HG03280 (cell line): ENCODE measurements around the gene GTF3C2.
"Not testable (repeated sequence)": the region's sequence is repeated elsewhere in the genome, so short reads cannot be mapped to it uniquely, and the experiment has no call there.

Experiments
- ATAC-seq: cut with Tn5 transposase; IDR thresholded peaks from one replicate; pipeline ENCODE4 v1.9.1; 2021; ENCODE audit warnings: mild to moderate bottlenecking, moderate library complexity; ENCODE audit not compliant: unreplicated experiment

GTF3C2 gene

DNA sequence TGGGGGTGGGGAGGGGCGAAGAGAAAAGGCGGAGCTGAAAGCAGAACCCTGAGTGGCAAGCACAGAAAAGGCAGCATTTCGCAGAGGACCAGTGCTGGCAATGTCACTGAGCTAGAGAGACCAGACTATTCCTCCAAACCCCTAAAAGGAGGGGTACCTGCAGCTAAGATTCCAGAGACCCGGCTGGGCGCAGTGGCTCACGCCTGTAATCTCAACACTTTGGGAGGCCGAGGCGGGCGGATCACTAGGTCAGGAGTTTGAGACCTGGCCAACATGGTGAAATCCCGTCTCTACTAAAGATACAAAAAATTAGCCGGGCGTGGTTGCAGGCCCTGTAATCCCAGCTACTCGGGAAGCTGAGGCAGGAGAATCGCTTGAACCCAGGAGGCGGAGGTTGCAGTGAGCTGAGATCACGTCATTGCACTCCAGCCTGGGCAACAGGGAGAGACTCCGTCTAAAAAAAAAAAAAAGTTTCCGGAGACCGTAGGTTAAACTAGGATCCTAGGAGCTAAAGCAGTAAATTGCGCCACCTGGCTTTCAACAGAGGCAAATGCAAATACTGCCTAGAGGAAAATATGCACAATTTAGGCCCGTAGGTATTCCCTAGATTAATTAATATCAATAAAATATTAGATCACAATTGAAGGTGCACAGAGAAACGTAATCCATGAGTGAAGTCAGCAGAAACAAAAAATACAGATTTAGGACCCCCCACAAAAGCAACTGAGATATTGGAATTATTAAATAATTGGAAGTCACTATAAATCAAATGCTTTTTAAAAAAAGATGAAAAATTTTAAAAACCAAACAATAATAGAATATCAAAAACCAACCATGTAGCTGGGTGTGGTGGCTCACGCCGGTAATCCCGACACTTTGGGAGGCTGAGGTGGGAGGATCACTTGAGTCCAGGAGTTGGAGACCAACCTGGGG lies 53.2 kb downstream of the GTF3C2 start:
- ATAC-seq, result no peak

GRCh38 chr2:27300606-27301005 lies 56.0 kb downstream of the GTF3C2 start:
- not testable (repeated sequence) for ATAC-seq

DNA sequence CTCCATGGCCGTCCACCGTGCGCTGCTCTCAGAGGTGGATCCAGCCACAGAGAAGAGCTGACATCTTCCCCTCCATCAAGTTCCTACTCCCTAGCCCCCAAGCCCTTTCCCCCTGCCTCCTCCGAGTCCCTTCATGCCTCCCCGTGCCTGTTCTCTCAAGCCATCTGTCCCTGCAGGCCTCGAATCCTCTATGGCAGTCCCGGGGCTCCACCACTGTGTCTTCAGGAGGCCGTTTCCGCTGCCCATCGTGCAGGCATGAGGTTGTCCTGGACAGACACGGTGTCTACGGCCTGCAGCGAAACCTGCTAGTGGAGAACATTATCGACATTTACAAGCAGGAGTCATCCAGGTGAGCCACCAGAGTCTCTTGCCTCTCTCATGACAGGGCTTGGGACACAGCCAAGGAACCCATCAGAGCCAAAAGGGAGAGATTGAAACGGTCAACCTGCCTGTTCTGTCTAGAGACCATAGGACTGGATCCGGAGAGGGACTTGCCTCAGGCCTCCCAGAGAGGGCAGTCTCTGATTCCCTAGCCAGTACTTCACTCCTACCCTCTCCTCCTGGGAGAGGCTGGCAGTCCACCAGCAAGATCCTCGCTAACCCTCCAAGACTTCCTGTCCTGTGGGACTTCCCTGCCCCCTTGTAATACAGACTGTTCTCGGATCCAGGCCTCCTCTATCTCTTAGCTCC lies 58.0 kb downstream of the GTF3C2 start:
- no peak for ATAC-seq

- no peak for ATAC-seq
Measured at GRCh38 chr2:27297195-27297594, 59.4 kb downstream of the GTF3C2 start.

GRCh38 chr2:27296481-27296880 lies 60.1 kb downstream of the GTF3C2 start:
- ATAC-seq, result no peak

DNA sequence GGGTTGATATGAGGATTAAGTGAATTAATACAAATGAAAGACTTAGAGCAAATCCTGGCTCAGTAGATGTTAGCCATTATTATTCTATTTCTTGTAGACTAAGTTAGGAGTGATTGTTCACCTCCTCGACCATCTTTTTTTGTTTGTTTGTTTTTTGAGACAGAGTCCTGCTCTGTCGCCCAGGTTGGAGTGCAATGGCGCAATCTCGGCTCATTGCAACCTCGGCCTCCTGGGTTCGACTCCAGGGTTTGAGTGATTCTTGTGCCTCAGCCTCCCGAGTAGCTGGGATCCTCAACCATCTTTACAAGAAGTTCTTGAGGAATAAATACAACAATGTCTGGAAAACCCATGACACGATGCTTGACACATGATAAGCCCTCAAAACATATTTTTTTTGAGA lies 61.6 kb downstream of the GTF3C2 start:
- ATAC-seq, result no peak

- no peak for ATAC-seq
Measured at GRCh38 chr2:27291865-27292264, 64.7 kb downstream of the GTF3C2 start.

GRCh38 chr2:27290549-27290948 lies 66.0 kb downstream of the GTF3C2 start:
- no peak for ATAC-seq

DNA sequence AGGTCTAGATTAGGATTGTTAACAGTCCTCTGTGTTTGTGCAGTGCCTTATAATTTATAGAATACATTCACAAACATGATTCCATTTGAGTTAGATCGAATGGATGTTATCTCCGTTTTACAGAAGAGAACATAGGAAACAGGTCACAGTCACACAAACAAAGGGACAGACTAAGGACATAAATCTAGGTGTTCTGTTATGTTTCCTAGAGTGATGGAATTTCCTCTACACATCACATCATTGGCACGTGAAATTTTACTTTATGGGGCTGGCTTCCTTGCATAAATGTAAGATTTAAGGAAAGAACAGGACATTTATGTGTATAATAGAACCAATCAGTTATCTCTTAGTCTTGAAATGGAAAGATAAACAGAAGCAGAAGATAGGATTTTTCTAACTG lies 68.0 kb downstream of the GTF3C2 start:
- no peak for ATAC-seq

DNA sequence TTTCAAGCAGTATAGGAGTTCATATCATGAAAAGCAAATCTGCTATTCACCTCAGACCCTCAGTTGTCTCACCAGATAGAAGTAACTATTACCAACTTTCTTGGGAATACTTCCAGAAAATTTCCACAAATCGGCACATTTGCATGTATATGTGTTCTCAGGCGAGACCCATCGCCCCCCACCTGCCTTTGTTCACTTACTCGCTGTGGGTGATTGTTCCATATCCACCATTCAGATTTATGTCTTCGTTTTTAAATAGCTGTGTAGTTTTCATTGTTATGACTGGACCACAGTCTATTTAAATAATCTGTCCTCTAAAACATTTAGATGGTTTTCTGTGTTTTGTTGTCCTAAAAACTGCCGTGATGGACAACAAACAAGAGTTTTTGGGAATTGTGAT lies 71.1 kb downstream of the GTF3C2 start:
- ATAC-seq, result no peak

DNA sequence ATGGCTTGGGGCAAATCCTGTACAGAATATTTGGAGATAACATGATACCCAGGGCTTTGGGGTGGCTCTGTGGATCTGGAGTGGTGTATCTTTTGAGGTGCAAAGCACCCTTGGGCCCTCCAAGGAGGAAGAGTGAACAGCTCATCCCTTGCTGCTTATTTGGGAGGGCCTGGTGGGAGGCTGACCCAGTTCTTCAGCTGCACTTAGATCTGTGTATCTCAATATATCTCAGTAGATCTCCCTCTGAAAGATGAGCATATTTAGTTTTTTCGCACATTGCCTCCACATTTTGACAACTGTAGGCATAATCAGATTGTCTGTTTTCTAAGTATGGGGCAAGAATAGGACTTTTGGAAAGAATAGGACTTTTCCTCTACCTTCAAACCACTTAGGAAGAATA lies 71.6 kb downstream of the GTF3C2 start:
- ATAC-seq, result no peak

DNA sequence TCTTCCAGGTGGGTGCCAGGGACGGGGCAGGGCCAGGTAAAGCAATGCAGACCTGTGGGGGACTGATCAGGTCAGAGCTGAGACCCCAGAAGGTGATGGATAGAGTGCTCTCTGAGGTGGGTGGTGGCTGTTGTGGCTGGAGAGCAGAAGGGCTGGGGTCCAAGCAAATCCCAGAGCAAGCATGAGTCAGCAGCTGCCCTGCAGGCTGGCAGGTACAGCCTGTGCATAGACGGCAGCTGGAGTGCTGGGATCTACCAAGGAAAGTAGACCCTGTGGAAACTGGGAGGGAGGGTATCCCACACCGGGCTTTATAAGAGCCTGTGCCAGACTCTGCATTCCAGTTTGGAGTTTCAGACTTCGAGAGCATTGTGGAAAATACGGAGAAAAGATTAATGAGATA lies 73.7 kb downstream of the GTF3C2 start:
- no peak for ATAC-seq

DNA sequence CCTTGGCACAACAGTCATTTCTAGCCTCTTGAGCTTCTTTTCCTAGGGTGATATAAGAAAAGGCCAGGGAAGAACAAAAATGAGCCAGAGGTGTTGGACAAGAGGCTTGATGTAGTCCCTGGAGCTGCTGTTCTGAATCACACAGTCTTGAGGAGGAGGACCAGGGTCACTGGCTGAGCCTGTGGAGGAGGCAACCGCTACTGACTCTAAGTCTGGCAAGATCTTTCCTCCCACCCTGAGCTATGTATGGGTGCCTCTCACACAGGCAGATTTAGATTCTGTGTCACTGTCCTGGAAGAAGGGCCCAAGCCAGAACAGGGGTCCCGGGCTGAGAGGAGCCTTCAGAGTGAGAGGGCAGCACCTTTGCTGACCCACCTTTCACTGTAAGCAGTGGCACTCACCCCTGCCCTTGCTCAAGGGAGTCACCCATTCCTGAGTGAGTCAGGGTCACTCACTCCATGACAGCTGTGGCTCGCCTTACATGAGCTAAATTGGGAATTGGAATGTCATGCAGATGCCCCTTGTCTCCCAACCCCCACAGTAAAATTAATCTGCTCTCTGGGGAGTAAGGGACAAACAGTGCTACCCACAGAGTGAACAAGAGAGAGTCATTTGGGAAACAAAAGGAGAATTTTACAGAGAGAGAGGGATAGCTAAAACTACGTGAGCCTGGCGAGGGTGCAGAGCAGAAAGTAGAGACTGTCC lies 74.6 kb downstream of the GTF3C2 start, which contains the start of gene TRIM54:
TRIM54 (plus strand) TSS at position 575 of the 705 bp plus-strand sequence. CDS start 303 bp downstream, outside the sequence.
- ATAC-seq, result no peak

- no peak for ATAC-seq
Measured at GRCh38 chr2:27281442-27281841, 75.1 kb downstream of the GTF3C2 start.

- no peak for ATAC-seq
Measured at GRCh38 chr2:27280826-27281225, 75.7 kb downstream of the GTF3C2 start.

- no peak for ATAC-seq
Measured at GRCh38 chr2:27278010-27278409, 78.6 kb downstream of the GTF3C2 start.
